Activated CD4-positive, alpha-beta T cell treated with anti-CD3 and anti-CD28 coated beads for 4 hours (primary cell): ENCODE measurements around the gene IL4R.

Source experiments
- DNase-seq, 2 donors: peaks; one replicate each; pipeline ENCODE4 v3.0.0-alpha.2; 2020

The IL4R gene

GRCh38 chr16:27289669-27290068 is 24.1 kb upstream of the IL4R start:
- no peak for DNase-seq

- DNase-seq = no peak
Observed at GRCh38 chr16:27290562-27290961, 23.2 kb upstream of the IL4R start.

GRCh38 chr16:27291106-27291505 is 22.7 kb upstream of the IL4R start:
- DNase-seq = no peak

- no peak for DNase-seq
Observed at GRCh38 chr16:27291722-27292240, 22.0 kb upstream of the IL4R start.

GRCh38 chr16:27293343-27293742 is 20.4 kb upstream of the IL4R start:
- DNase-seq = no peak

GRCh38 chr16:27298132-27298531 is 15.6 kb upstream of the IL4R start:
- no peak for DNase-seq

- DNase-seq = no peak
Observed at GRCh38 chr16:27301236-27301861, 12.4 kb upstream of the IL4R start.

- no peak for DNase-seq
Observed at GRCh38 chr16:27302126-27302525, 11.6 kb upstream of the IL4R start.

- DNase-seq = no peak
Observed at GRCh38 chr16:27303256-27304100, 10.3 kb upstream of the IL4R start.

GRCh38 chr16:27304102-27304501 is 9.7 kb upstream of the IL4R start:
- no peak for DNase-seq

GRCh38 chr16:27304881-27305745 is 8.7 kb upstream of the IL4R start:
- no peak for DNase-seq

- no peak for DNase-seq
Observed at GRCh38 chr16:27305839-27306442, 7.8 kb upstream of the IL4R start.

GRCh38 chr16:27308792-27309191 is 5.0 kb upstream of the IL4R start:
- no peak for DNase-seq

GRCh38 chr16:27310576-27311447 is 3.0 kb upstream of the IL4R start:
- DNase-seq = no peak

- no peak for DNase-seq
Observed at GRCh38 chr16:27311448-27311830, 2.3 kb upstream of the IL4R start.

GRCh38 chr16:27311897-27312303 is 1.9 kb upstream of the IL4R start:
- DNase-seq = no peak

- DNase-seq = no peak
Observed at GRCh38 chr16:27312580-27313421, 973 bp upstream of the IL4R start.

- peak; percentile 49 to 54 for DNase-seq
Observed at GRCh38 chr16:27314161-27314723, 468 bp downstream of the IL4R start.

- DNase-seq = no peak
Observed at GRCh38 chr16:27314986-27315332, 1.2 kb downstream of the IL4R start.

- DNase-seq = peak; percentile 40 to 44
Observed at GRCh38 chr16:27315333-27316037, 1.7 kb downstream of the IL4R start.
